Bronchial epithelial cell (primary cell): ENCODE data around the gene SELENOO. TPM values are rescaled to one million over a fixed set of nuclear protein-coding genes. Genes with fewer than 3 reads are reported as not detected.
"Not testable (repeated sequence)": the region's sequence is repeated elsewhere in the genome, so short reads cannot be mapped to it uniquely, and the experiment has no call there.

Experiments
- DNase-seq: peaks from one replicate; pipeline ENCODE4 v3.0.0-alpha.2; 2010; ENCODE audit warnings: low read depth
- FAIRE-seq: peaks from 2 replicates; lab custom pipeline; 2011; peaks lifted over from hg19 to GRCh38; lab: Jason Lieb, UNC
- H3K27me3 ChIP-seq: 2 replicates; pipeline ENCODE4 v1.5.1; 2011; ENCODE audit warnings: low read length; ENCODE audit not compliant: control insufficient read depth, insufficient read depth
- H3K36me3 ChIP-seq: 2 replicates; pipeline ENCODE4 v1.5.1; 2011; ENCODE audit warnings: low read length; ENCODE audit not compliant: control insufficient read depth, insufficient read depth
- H3K4me3 ChIP-seq: 2 replicates; pipeline ENCODE4 v1.5.1; 2011; ENCODE audit warnings: mild to moderate bottlenecking, low read depth, low read length, control low read depth
- total RNA-seq: library from RNA; depleted of rRNA; stranded (reverse); fragments of >200 nt; gene quantifications from 2 replicates; pipeline ENCODE4 v1.2.1, GENCODE V29; 2014
- TF ChIP-seq, protein P1 (sequence below): IDR thresholded peaks from 2 replicates; pipeline ENCODE4 v1.5.1; 2011; ENCODE audit warnings: mild to moderate bottlenecking, moderate library complexity, low read length, control low read depth, inconsistent platforms; ENCODE audit not compliant: insufficient read depth, severe bottlenecking

Gene SELENOO
- total RNA-seq, 1 donor from 2014 or later = 20.8 TPM

- TF ChIP-seq, protein P1, sequence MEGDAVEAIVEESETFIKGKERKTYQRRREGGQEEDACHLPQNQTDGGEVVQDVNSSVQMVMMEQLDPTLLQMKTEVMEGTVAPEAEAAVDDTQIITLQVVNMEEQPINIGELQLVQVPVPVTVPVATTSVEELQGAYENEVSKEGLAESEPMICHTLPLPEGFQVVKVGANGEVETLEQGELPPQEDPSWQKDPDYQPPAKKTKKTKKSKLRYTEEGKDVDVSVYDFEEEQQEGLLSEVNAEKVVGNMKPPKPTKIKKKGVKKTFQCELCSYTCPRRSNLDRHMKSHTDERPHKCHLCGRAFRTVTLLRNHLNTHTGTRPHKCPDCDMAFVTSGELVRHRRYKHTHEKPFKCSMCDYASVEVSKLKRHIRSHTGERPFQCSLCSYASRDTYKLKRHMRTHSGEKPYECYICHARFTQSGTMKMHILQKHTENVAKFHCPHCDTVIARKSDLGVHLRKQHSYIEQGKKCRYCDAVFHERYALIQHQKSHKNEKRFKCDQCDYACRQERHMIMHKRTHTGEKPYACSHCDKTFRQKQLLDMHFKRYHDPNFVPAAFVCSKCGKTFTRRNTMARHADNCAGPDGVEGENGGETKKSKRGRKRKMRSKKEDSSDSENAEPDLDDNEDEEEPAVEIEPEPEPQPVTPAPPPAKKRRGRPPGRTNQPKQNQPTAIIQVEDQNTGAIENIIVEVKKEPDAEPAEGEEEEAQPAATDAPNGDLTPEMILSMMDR = no peak
- Histone ChIP-seq H3K27me3 (no peaks in the 10 kb centered on the region), H3K36me3 (no peaks in the 10 kb centered on the region), H3K4me3 (no peak overlapping the region)
- DNase-seq (no peak), FAIRE-seq (no peak)
Measured at GRCh38 chr22:50160947-50161346, 39.9 kb upstream of the SELENOO start.

GRCh38 chr22:50161508-50162390 lies 39.1 kb upstream of the SELENOO start:
- no peak overlapping the region for H3K4me3 ChIP-seq
- H3K27me3 ChIP-seq = no peaks in the 10 kb centered on the region
- FAIRE-seq (no peak), DNase-seq (no peak)
- H3K36me3 ChIP-seq = no peaks in the 10 kb centered on the region
- TF ChIP-seq, protein P1 = no peak

DNA sequence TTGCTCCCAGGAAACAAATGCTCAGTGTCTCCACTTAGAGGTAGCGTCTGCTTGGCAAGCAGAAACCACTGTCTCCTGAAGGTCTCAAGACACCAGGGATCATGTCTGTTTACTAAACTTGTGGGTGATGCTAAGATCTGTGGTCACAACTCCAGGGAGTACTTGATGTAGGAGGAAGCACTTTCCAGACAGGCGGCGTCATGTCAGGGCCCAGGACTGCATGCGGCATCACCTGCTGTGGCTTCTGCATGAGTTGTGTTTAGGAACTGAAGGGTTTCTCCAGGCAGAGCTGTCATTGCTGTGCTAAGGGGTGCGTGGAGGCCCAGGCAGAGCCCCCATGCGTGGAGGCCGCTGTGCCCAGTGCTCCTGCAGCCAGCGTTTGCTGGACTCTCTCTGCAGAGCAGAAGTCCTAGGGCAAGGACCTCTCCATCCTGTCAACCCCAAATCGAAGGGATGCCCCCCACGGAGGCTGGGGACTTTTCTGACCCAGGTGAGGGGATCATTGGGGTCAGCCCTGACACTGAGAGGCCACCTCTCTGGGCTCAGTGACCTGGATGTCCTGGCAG lies 38.3 kb upstream of the SELENOO start:
- FAIRE-seq (peak; percentile 18), DNase-seq (no peak)
- Histone ChIP-seq H3K4me3 (no peak overlapping the region), H3K36me3 (no peaks in the 10 kb centered on the region), H3K27me3 (no peaks in the 10 kb centered on the region)
- TF ChIP-seq, protein P1 = no peak

DNA sequence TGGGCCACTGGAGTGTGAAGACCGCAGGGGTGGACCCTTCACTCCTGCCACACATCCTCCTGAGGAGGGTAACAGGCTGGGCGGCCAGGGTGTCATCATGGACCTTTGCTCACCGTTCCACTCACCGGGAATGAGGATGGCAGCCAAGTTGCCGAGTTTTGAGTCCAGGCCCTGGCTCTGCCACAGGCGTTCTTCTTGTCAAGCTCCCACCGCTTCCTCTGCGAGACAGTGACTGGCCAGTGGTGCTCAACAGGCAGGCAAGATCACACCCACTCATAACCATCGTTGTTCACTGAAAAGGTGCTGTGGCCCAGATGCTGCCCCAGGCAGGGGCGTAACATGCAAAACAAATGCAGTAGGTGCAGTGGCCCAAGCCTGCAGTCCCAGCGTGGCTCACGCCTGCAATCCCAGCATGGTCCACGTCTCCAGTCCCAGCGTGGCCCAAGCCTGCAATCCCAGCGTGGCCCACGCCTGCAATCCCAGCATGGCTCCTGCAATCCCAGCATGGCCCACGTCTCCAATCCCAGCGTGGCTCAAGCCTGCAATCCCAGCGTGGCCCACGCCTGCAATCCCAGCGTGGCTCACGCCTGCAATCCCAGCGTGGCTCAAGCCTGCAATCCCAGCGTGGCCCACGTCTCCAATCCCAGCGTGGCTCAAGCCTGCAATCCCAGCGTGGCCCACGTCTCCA lies 35.2 kb upstream of the SELENOO start:
- no peak for FAIRE-seq
- TF ChIP-seq, protein P1 = no peak
- DNase-seq = no peak
- Histone ChIP-seq H3K27me3 (peaks cover 3% of the 10 kb centered on the region), H3K4me3 (no peak overlapping the region), H3K36me3 (no peaks in the 10 kb centered on the region)

- Histone ChIP-seq H3K36me3 (no peaks in the 10 kb centered on the region), H3K27me3 (peaks cover 3% of the 10 kb centered on the region), H3K4me3 (no peak overlapping the region)
- DNase-seq = no peak
- TF ChIP-seq, protein P1 = no peak
- no peak for FAIRE-seq
Measured at GRCh38 chr22:50167689-50168489, 32.9 kb upstream of the SELENOO start.

- FAIRE-seq, H3K36me3 ChIP-seq, DNase-seq, H3K27me3 ChIP-seq, H3K4me3 ChIP-seq: not testable (repeated sequence)
Measured at GRCh38 chr22:50168490-50169180, 32.2 kb upstream of the SELENOO start.
